Lower leg skin (tissue), 3 donors: ENCODE data around the gene STAT1.

Experiments
- POLR2A ChIP-seq, 2 donors: fragments of 450-650 bp; IDR thresholded peaks; one replicate each; pipeline ENCODE4 v1.6.1; 2016 to 2017; ENCODE audit warnings: antibody characterized with exemption in 2 of 2, mild to moderate bottlenecking in 1 of 2, moderate library complexity in 1 of 2
- TF ChIP-seq, protein P1 (sequence below), 3 donors: fragments of 450-650 bp; IDR thresholded peaks; one replicate each; pipeline ENCODE4 v1.5.1; 2016; ENCODE audit warnings: antibody characterized with exemption in 3 of 3, mild to moderate bottlenecking in 3 of 3, moderate library complexity in 2 of 3

DNA sequence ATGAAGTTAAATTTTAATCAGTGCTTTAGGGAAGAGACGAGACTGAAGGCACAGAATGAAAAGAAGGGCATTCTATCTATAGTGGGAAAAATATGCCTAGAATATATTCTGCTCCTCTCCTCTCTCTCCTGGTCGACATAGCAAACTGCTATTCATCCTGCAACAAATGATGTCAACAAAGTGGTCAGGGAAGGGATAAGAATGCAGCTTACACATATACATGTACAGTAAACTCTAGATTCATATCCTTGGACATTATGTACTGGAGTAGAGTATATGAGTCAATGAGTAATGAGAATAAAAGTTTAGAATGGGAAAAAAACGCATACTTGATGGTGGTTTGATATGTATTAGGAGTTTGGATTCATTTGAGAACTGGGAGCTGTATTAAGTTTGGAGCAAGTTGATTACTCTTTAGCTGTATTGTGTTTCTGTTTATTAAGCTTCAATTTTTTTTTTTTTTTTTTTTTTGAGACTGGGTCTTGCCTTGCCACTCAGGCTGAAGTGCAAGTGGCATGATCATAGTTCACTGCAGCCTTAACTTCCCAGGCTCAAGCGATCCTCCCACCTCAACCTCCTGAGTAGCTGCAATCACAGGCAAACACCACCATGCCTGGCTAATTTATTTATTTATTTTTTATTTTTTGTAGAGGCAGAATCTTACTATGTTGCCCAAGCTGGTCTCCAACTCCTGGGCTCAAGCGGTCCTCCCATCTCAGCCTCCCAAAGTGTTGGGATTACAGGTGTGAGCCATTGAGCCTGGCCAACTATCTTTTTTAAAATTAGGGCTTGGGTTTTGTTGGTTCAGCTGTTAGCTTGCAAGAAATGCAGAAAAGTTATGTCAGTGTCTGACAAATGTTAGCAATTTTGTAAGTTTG is 53.8 kb downstream of the STAT1 start:
- no peak for TF ChIP-seq POLR2A (IDR thresholded peaks at IDR 0.05)
- TF ChIP-seq, protein P1, sequence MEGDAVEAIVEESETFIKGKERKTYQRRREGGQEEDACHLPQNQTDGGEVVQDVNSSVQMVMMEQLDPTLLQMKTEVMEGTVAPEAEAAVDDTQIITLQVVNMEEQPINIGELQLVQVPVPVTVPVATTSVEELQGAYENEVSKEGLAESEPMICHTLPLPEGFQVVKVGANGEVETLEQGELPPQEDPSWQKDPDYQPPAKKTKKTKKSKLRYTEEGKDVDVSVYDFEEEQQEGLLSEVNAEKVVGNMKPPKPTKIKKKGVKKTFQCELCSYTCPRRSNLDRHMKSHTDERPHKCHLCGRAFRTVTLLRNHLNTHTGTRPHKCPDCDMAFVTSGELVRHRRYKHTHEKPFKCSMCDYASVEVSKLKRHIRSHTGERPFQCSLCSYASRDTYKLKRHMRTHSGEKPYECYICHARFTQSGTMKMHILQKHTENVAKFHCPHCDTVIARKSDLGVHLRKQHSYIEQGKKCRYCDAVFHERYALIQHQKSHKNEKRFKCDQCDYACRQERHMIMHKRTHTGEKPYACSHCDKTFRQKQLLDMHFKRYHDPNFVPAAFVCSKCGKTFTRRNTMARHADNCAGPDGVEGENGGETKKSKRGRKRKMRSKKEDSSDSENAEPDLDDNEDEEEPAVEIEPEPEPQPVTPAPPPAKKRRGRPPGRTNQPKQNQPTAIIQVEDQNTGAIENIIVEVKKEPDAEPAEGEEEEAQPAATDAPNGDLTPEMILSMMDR (IDR thresholded peaks at IDR 0.05) = no peak
